GM12891 (cell line): ENCODE results near the gene API5.

Source experiments
- DNase-seq: peaks from one replicate; pipeline ENCODE4 v3.0.0; 2011; ENCODE audit warnings: low spot score; ENCODE audit not compliant: insufficient read length
- FAIRE-seq: peaks from 2 replicates; lab custom pipeline; 2011; peaks lifted over from hg19 to GRCh38; lab: Jason Lieb, UNC
- PAX5 ChIP-seq: IDR thresholded peaks from 2 replicates; pipeline ENCODE4 v1.6.1; 2011; ENCODE audit warnings: low read length, moderate library complexity, mild to moderate bottlenecking; ENCODE audit not compliant: insufficient read depth, severe bottlenecking
- POLR2A ChIP-seq: IDR thresholded peaks from 2 replicates; pipeline ENCODE4 v1.6.1; 2011; ENCODE audit warnings: low read depth, low read length, control low read depth
- POLR2AphosphoS5 ChIP-seq: IDR thresholded peaks from 2 replicates; pipeline ENCODE4 v1.6.1; 2011; ENCODE audit warnings: low read depth, low read length, control low read depth
- POU2F2 ChIP-seq: IDR thresholded peaks from 2 replicates; pipeline ENCODE4 v1.6.1; 2011; ENCODE audit warnings: low read depth, mild to moderate bottlenecking, control low read depth, low read length, moderate library complexity
- SPI1 ChIP-seq: IDR thresholded peaks from 2 replicates; pipeline ENCODE4 v1.6.1; 2011; ENCODE audit warnings: low read depth, low read length, control low read depth
- TAF1 ChIP-seq: IDR thresholded peaks from 2 replicates; pipeline ENCODE4 v1.6.1; 2011; ENCODE audit warnings: low read depth, low read length, control low read depth

API5 gene

DNA sequence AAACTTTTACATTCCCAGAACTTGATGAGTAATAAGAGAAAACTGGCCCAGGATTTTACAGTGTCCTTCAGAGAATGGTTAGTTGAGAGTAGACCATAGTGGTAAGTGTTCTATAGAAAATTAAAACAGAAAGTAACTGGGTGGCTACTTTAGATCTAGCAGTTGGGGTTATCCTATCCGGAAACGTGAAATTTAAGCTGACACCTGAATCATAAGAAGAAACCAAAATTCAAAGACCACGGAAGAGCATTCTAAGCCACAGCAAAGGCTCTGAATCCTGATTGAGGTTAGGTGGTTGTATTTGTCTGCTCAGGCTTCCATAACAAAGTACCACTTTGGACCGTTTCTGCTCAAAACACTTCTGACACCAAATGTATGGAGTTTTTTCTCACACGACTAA, 80.9 kb downstream of the API5 start:
- DNase-seq: no peak
- no peak for TF ChIP-seq PAX5
- no peak for TF ChIP-seq POLR2AphosphoS5
- TF ChIP-seq SPI1: no peak
- no peak for TF ChIP-seq TAF1
- no peak for TF ChIP-seq POU2F2
- TF ChIP-seq POLR2A: no peak
- no peak for FAIRE-seq

- FAIRE-seq (no peak), DNase-seq (no peak)
- no peak for TF ChIP-seq SPI1
- no peak for TF ChIP-seq TAF1
- no peak for TF ChIP-seq POU2F2
- TF ChIP-seq POLR2AphosphoS5: no peak
- no peak for TF ChIP-seq PAX5
These were observed 82.1 kb downstream of the API5 start for GRCh38 chr11:43393765-43394355.
